Neural crest cell (in vitro differentiated cells): ENCODE data around the gene IL12RB2. TPM values are rescaled to one million over a fixed set of nuclear protein-coding genes. Genes with fewer than 3 reads are reported as not detected.
A peak's percentile ranks its signal among the peaks of the same experiment; 100 is the strongest.

Experiments used
- DNase-seq: peaks from one replicate; pipeline ENCODE4 v3.0.0; 2021; ENCODE audit warnings: low read depth, mixed read lengths, low spot score
- H3K27ac Mint-ChIP-seq: one replicate; pipeline ENCODE4 v1.8.0; 2021; ENCODE audit warnings: mild to moderate bottlenecking, mixed read lengths; ENCODE audit not compliant: unreplicated experiment
- H3K27me3 Mint-ChIP-seq: 2 replicates; pipeline ENCODE4 v1.8.0; 2021; ENCODE audit warnings: low read depth, mild to moderate bottlenecking, mixed read lengths
- H3K36me3 Mint-ChIP-seq: 2 replicates; pipeline ENCODE4 v1.8.0; 2021; ENCODE audit warnings: low read depth, mild to moderate bottlenecking, mixed read lengths
- H3K4me1 Mint-ChIP-seq: 2 replicates; pipeline ENCODE4 v1.8.0; 2021; ENCODE audit warnings: mixed read lengths
- H3K4me3 Mint-ChIP-seq: one replicate; pipeline ENCODE4 v1.8.0; 2021; ENCODE audit warnings: mild to moderate bottlenecking, mixed read lengths
- H3K9me3 Mint-ChIP-seq: 2 replicates; pipeline ENCODE4 v1.8.0; 2021; ENCODE audit warnings: mixed read lengths
- total RNA-seq: library from RNA; stranded (reverse); gene quantifications from 2 replicates; pipeline ENCODE4 v1.2.1, GENCODE V29; 2021
- TF ChIP-seq, protein P1 (sequence below): fragments of 200-600 bp; sonication (generic); conservative IDR thresholded peaks from 2 replicates; pipeline ENCODE4 v1.5.0; 2021; ENCODE audit warnings: antibody characterized with exemption, mild to moderate bottlenecking

The IL12RB2 gene
- total RNA-seq, 1 donor from 2014 or later, result 0.19 TPM

DNA sequence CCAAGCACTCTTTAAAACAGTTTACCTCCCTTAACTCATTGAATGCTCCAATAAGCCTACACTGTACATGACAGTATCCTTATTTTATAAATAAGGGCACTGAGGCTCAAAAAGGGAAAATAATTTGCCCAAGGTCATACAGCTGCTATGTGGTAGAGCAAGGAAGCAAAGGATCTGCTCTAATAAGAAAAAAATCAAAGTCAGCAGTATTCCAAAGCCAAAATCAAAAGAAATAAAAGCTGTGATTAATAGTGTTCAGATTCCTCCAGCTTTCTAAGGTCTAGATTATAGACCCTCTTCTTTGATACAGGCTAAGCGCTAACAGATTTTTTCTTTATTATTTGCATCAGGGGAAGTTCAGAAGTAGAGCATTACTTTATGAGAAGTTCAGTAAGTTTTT, 39.3 kb downstream of the IL12RB2 start:
- Mint-ChIP-seq H3K36me3 (no peaks in the 10 kb centered on the region), H3K27me3 (peaks cover 3% of the 10 kb centered on the region), H3K4me1 (peaks cover 5% of the 10 kb centered on the region), H3K4me3 (no peak overlapping the region), H3K27ac (no peak overlapping the region), H3K9me3 (no peaks in the 10 kb centered on the region)
- no peak for DNase-seq
- TF ChIP-seq, protein P1, sequence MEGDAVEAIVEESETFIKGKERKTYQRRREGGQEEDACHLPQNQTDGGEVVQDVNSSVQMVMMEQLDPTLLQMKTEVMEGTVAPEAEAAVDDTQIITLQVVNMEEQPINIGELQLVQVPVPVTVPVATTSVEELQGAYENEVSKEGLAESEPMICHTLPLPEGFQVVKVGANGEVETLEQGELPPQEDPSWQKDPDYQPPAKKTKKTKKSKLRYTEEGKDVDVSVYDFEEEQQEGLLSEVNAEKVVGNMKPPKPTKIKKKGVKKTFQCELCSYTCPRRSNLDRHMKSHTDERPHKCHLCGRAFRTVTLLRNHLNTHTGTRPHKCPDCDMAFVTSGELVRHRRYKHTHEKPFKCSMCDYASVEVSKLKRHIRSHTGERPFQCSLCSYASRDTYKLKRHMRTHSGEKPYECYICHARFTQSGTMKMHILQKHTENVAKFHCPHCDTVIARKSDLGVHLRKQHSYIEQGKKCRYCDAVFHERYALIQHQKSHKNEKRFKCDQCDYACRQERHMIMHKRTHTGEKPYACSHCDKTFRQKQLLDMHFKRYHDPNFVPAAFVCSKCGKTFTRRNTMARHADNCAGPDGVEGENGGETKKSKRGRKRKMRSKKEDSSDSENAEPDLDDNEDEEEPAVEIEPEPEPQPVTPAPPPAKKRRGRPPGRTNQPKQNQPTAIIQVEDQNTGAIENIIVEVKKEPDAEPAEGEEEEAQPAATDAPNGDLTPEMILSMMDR, result no peak

DNA sequence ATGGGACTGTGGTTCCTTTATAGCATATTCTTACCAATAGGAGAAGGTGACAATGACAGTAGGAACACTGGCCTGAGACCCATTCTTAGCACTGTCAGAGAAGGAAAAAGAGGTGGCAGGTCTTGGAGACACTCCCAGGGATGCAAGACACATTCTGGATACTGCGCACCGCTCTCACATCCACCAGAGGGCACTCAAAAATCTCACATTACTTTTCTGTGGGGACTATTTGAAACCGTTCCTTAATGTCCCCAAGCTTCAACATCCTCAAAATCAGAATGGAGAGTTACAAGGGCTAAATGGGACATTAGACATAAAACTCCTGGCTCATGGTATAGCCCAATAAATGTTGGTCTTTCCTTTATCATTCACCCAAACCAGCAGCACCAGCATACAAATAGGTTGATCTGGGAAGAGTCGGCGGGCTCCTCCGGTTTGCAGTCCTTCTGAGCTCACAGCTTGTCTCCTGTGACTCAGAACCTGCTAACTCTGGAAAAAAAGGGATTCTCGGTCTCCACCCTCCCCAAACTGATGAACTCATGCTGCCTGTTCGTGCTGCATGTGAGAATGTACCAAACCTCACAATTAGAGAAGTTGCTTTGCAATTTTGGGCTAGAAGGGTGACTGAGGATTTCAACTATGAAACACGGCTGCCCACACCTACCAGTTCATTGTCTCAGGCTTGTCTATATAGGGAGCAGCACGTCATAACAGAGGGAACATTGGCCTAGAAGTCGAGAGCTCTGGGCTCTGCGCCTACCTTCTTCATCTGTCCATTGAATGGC, 40.2 kb downstream of the IL12RB2 start:
- Mint-ChIP-seq H3K27ac (no peak overlapping the region), H3K27me3 (peaks cover 3% of the 10 kb centered on the region), H3K36me3 (no peaks in the 10 kb centered on the region), H3K9me3 (no peaks in the 10 kb centered on the region), H3K4me3 (no peak overlapping the region), H3K4me1 (no peaks in the 10 kb centered on the region)
- peak; percentile 35 for DNase-seq
- TF ChIP-seq, protein P1, result peak; percentile 81

DNA sequence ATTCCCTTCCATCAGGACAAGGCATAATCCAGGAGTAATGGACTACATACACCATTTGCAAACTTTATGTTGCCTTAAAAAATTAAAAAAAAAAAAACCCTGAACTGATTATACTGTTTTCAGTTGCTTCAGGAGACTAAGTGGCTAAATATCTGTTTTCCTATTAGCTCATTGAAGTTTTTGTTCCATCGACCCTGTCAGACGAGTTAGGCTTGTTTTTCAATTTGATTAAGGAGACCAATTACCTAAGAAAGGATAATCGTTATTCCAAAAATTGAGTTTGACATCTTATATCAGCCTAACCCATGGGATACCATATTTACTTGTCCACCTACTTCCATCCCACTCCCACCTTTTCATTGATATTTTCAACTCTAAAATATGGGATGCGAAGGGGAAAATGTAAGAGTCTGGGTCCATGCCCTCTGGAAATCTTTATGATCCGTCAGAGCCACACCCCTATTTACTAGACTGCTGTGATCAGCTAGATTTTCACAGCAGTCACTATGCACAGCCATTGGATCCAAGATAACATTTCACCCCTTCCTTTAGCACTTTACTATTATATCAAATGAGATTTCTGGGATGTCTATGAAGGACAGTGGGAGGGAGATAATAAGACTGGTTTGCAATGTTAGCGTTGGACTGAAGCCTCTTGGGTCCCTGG, 41.0 kb downstream of the IL12RB2 start:
- no peaks in the 10 kb centered on the region for H3K36me3 Mint-ChIP-seq
- DNase-seq, result no peak
- no peak overlapping the region for H3K4me3 Mint-ChIP-seq
- TF ChIP-seq, protein P1, result no peak
- H3K27me3 Mint-ChIP-seq, result peaks cover 3% of the 10 kb centered on the region
- no peaks in the 10 kb centered on the region for H3K9me3 Mint-ChIP-seq
- H3K27ac Mint-ChIP-seq, result no peak overlapping the region
- H3K4me1 Mint-ChIP-seq, result no peaks in the 10 kb centered on the region

DNA sequence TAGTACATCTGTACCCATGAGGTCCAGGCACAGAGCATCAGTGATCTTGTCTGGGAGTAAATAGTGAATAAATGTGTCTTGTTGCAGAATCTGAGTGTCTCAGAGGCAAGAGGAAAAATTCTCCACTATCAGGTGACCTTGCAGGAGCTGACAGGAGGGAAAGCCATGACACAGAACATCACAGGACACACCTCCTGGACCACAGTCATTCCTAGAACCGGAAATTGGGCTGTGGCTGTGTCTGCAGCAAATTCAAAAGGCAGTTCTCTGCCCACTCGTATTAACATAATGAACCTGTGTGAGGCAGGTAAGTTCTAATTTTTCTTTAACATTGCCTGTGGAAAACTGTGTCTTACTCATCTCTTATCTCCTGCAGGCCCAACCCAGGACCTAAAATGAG, 43.1 kb downstream of the IL12RB2 start:
- Mint-ChIP-seq H3K4me3 (no peak overlapping the region), H3K27ac (no peak overlapping the region), H3K36me3 (no peaks in the 10 kb centered on the region), H3K9me3 (no peaks in the 10 kb centered on the region), H3K27me3 (peaks cover 3% of the 10 kb centered on the region), H3K4me1 (no peaks in the 10 kb centered on the region)
- DNase-seq, result no peak
- TF ChIP-seq, protein P1, result no peak

DNA sequence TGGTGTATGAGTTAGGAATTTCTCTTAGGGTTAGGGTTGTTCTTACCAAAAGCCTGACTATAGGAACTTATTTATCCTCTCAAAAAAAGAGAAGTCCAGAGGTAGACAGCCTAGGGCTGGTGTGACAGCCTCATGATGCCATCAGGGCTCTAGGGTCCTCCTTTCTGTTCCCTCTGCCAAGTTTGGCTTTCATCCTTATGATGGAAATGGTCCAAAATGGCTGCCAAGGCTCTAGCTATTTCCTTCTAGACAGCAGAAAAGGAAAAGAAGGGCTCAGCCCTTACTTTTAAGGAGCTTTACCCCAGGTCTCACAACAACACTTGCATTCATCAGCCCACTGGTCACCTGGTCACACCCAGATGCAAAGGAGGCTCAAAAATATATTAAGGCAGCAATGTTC, 44.5 kb downstream of the IL12RB2 start:
- Mint-ChIP-seq H3K27me3 (no peaks in the 10 kb centered on the region), H3K27ac (no peak overlapping the region), H3K9me3 (no peaks in the 10 kb centered on the region), H3K4me1 (no peaks in the 10 kb centered on the region), H3K36me3 (no peaks in the 10 kb centered on the region), H3K4me3 (no peak overlapping the region)
- TF ChIP-seq, protein P1, result no peak
- no peak for DNase-seq
